Fibroblast of the aortic adventitia (primary cell): ENCODE measurements around the gene MILR1. TPM values are rescaled to one million over a fixed set of nuclear protein-coding genes. Genes with fewer than 3 reads are reported as not detected.
A peak's percentile ranks its signal among the peaks of the same experiment; 100 is the strongest.

ENCODE experiments used
- DNase-seq: peaks from one replicate; pipeline ENCODE4 v3.0.0-alpha.2; 2010; ENCODE audit warnings: low read depth
- H3K4me3 ChIP-seq: 2 replicates; pipeline ENCODE4 v1.5.1; 2011; ENCODE audit warnings: low read depth, mild to moderate bottlenecking, control low read depth, low read length, moderate library complexity
- total RNA-seq: library from RNA; depleted of rRNA; stranded (reverse); fragments of >200 nt; gene quantifications from 2 replicates; pipeline ENCODE4 v1.2.3, GENCODE V29; 2012; ENCODE audit warnings: low replicate concordance
- TF ChIP-seq, protein P1 (sequence below): IDR thresholded peaks from 2 replicates; pipeline ENCODE4 v1.5.1; 2011; ENCODE audit warnings: mild to moderate bottlenecking, low read length, control low read depth, inconsistent platforms; ENCODE audit not compliant: insufficient read depth

The MILR1 gene
- total RNA-seq, 1 donor, result 52.5 TPM

DNA sequence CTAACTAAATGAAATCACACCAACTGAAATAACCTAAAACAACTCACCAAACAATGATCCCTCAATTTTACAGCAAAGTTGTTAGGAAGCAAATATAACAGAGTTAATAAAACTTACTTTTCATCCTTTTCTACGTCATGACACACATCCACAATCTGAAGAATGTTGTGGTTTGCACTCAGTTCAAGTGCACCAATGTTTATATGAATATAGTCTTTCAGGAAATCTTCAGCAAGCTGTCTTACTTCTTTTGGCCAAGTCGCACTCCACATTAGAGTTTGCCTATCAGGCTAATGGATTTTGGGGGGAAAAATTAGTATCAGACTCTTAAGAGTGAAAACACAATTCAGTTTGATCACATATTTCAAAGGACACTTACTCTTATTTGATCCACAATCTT is 53.9 kb downstream of the MILR1 start:
- peak overlapping the region; percentile 98 for H3K4me3 ChIP-seq
- no peak for DNase-seq
- TF ChIP-seq, protein P1, sequence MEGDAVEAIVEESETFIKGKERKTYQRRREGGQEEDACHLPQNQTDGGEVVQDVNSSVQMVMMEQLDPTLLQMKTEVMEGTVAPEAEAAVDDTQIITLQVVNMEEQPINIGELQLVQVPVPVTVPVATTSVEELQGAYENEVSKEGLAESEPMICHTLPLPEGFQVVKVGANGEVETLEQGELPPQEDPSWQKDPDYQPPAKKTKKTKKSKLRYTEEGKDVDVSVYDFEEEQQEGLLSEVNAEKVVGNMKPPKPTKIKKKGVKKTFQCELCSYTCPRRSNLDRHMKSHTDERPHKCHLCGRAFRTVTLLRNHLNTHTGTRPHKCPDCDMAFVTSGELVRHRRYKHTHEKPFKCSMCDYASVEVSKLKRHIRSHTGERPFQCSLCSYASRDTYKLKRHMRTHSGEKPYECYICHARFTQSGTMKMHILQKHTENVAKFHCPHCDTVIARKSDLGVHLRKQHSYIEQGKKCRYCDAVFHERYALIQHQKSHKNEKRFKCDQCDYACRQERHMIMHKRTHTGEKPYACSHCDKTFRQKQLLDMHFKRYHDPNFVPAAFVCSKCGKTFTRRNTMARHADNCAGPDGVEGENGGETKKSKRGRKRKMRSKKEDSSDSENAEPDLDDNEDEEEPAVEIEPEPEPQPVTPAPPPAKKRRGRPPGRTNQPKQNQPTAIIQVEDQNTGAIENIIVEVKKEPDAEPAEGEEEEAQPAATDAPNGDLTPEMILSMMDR, result no peak

DNA sequence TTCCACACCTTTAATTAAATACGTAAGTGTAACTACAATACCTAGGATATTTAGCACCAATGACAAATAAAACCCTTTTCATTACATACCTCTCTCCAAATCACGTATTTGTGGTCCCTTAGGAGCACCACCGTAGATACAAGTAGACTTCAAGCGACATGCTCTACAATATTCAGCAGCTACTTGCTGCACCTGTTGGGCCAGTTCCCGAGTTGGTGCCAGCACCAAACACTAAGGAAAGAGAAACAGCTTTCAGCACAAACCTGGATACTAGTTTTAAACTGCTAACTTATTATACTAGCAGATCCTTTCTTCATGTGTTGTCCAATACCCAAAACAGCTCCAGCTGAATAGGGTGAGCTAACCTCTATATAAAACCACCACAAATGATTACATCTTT is 54.4 kb downstream of the MILR1 start:
- DNase-seq, result no peak
- H3K4me3 ChIP-seq, result peak overlapping the region; percentile 98
- TF ChIP-seq, protein P1, result no peak

DNA sequence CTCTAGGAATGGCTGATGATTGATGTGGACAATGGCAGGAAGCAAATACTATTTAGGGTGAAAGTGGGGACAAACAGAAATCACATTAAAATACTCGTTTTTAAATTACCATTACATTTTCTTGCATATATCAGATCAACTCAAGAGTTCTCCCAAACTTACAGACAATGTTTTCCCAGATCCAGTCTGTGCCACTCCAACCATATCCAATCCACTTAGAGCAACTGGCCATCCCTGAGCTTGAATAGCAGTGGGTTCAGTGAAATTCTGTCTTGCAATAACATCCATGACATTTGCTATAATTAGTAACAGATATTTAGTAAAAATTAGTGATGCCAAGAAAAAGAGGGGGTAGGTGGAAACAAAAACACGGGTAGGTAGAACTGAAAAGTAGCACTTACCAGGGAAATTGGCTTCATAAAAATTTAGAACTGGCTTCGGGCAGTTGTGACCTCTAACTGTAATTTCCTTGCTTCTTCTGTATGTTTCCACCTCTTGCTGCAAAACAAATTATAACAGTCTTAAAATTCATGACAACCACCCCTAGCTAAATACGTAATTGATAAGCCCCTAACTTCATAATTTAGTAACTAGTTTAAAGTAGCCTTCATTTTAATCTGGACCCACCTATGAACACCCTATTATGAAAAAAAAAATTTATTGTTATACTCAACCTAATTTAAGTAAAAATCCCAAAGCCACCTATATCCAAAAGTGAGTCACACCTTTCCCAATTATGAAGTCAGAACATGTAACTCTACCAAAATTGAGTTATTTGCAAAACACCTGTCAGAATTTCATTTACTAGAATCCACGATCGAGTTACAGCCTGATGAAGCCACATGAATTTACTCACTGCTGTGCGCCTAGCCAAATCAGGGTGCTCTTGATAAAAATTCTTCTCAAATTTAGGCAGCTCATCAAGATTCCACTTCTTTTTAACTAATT is 55.2 kb downstream of the MILR1 start:
- H3K4me3 ChIP-seq, result peak overlapping the region; percentile 98
- TF ChIP-seq, protein P1, result no peak
- no peak for DNase-seq

DNA sequence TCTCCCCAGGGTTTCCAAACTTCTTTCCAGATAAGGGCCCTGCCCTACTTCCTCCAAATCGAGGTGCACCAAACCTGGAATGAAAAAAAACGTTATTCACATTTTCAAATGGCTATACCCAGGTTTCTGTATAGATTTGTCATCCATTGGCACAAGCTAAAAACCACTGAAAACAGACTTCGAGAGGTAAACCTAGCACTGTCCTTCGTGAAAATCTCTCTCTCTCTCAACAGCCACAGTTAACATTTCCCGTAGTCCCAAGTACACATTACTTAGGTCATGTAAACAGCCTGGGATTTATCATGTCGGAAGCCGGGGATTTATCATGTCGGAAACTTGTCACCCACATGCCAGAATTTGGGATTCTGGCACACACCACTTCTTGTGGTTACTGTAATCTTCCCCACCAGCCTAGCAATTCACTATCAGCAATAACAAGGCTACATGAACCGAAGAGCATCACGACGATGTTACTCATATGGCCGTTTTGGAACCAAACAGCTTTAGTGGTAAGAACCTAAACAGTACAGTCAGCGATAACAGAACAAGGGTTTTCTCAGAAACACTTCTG is 55.9 kb downstream of the MILR1 start:
- TF ChIP-seq, protein P1, result no peak
- peak overlapping the region; percentile 98 for H3K4me3 ChIP-seq
- DNase-seq, result peak; percentile 94

DNA sequence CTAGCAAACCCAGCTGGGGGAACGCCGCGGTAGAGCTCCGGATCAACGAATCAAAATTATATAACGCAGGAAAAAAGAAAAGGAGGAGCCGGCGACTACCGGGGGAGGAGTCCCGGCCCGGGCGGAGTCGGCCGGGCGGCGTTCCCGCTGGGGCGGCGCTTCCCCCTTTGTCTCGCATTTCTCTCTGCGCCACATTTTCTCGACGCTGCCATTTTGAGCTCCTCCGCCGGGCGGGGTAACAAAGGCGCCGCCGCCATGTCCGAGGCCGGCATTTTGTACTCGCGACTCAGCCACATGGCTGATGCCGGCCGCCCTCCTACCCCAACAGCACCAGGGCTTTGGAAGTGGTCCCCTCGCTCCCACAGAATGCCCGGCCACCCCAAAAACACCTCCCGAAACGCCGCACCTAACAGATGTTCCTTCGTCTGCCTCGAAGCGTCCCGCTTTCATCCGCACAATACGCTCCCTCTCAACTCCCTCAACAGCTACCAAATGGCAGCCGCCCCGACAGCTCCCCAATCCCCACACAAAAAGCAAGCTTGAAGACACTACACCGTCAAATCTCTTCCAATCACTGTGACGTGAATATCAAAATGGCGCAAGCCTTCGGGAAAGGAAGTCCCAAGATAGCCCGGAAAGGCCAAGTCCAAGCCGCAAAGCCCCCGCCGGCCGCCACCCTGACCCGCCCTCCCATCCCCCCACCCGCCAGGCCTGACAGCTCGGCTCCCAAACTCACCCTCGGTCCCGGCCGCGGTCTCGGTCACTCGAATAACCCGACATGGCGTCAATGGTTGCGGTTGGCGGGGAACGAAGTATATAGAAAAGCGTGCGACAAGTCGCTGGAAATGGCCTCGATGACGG is 56.7 kb downstream of the MILR1 start:
- H3K4me3 ChIP-seq, result peak overlapping the region; percentile 98
- DNase-seq, result peak; percentile 90
- TF ChIP-seq, protein P1, result no peak

DNA sequence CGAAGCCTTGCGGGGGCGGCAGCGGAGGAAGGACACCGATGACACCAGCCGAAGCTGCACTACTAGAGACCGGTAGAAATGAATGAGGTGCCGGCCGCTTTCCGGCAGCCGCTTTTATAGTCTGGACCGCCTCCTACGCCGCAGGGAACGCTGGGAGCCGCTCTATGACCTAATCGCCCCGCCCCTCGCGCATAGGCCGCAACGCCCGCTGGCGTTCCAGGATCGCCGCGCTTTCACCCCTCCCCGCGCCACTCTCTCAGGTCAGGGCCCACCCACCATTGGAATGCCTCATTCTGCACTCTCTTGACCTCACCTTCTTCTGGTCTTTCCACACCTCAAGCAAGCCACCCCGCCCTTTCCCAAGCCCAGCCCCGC is 57.3 kb downstream of the MILR1 start, which contains the start of gene DDX5:
TSS of gene DDX5 (minus strand) at position 89 of the 375 bp plus-strand sequence. CDS start 170 bp downstream, outside the sequence.
- H3K4me3 ChIP-seq, result peak within 1 kb of the TSS; percentile 98
- TF ChIP-seq, protein P1, result no peak
- DNase-seq, result peak; percentile 96
